H1 (cell line): ENCODE measurements around the gene ABHD2.

ENCODE experiments used
- CBX8 ChIP-seq: fragments of 300-800, 300-1000 bp; sonication (generic); IDR thresholded peaks from 2 replicates; pipeline ENCODE4 v1.7.1; 2016; ENCODE audit warnings: low read depth, low read length, borderline replicate concordance
- CHD1 ChIP-seq: IDR thresholded peaks from 2 replicates; pipeline ENCODE4 v1.6.1; 2012; ENCODE audit warnings: low read depth, low read length, improper control_type of control experiment
- EZH2 ChIP-seq: fragments of 200-600 bp; sonication (generic); IDR thresholded peaks from 2 replicates; pipeline ENCODE4 v1.7.1; 2012; ENCODE audit warnings: low read depth, mild to moderate bottlenecking, moderate library complexity, low read length, inconsistent platforms; ENCODE audit not compliant: severe bottlenecking
- SP4 ChIP-seq: IDR thresholded peaks from 2 replicates; pipeline ENCODE4 v1.6.1; 2012; ENCODE audit warnings: low read length, inconsistent platforms
- TCF12 ChIP-seq: IDR thresholded peaks from 2 replicates; pipeline ENCODE4 v1.6.1; 2011; ENCODE audit warnings: low read depth, mild to moderate bottlenecking, low read length

DNA sequence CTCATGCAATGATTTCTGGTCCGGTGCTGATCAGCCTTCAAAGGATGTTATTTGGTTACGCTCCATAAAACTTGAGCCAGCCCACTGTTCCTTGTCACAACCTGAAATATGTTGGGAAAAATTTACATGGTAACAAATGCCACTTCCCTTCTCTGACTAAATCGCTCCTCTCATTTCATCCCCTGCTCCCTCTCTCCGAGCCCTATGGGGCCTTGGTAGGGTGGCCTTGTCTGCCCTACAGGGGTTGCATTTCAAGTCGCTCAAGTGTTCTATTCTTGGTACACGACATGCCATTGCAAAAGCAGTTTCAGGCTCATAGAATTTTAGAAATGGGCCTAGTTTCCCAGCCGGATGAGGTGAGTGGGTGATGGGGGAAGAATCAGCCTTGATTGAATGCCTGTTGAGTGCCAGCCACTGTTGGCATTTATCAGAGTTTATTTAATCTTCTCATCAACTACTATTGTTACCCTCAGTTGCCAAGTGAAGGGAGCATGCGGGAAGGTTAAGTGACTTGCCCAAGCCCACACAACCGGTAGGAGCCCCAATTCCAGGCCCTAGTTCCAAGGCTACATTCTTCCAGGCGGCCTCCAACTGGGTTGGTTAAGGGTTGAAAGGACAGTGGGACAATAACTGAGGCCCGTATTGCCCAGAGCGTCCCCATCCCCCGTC, 961 bp upstream of the ABHD2 start:
- TF ChIP-seq SP4 (no peak), TCF12 (no peak), EZH2 (no peak), CBX8 (no peak), CHD1 (no peak)
